Mesothelial cell of epicardium (in vitro differentiated cells): ENCODE data around the gene VPS52. TPM values are rescaled to one million over a fixed set of nuclear protein-coding genes. Genes with fewer than 3 reads are reported as not detected.
"Not testable (repeated sequence)": the region's sequence is repeated elsewhere in the genome, so short reads cannot be mapped to it uniquely, and the experiment has no call there.

Experiments used
- DNase-seq, 2 experiments: peaks; one replicate each; pipeline ENCODE4 v3.0.0; 2021; ENCODE audit warnings: low spot score in 2 of 2; ENCODE audit not compliant: unreplicated experiment in 2 of 2
- H3K27ac Mint-ChIP-seq: 2 replicates; pipeline ENCODE4 v1.8.0; 2021; ENCODE audit warnings: mixed read lengths
- H3K27me3 Mint-ChIP-seq: 2 replicates; pipeline ENCODE4 v1.8.0; 2021; ENCODE audit warnings: low read depth, mixed read lengths
- H3K36me3 Mint-ChIP-seq: 2 replicates; pipeline ENCODE4 v1.8.0; 2021; ENCODE audit warnings: mixed read lengths
- H3K4me1 Mint-ChIP-seq: 2 replicates; pipeline ENCODE4 v1.8.0; 2021; ENCODE audit warnings: mixed read lengths
- H3K4me3 Mint-ChIP-seq: 2 replicates; pipeline ENCODE4 v1.8.0; 2021; ENCODE audit warnings: mild to moderate bottlenecking, moderate library complexity, mixed read lengths
- H3K9me3 Mint-ChIP-seq: 2 replicates; pipeline ENCODE4 v1.8.0; 2021; ENCODE audit warnings: mixed read lengths
- CTCF ChIP-seq: fragments of 200-600 bp; sonication (generic); IDR thresholded peaks from one replicate; pipeline ENCODE4 v1.5.0; 2021; ENCODE audit warnings: antibody characterized with exemption; ENCODE audit not compliant: unreplicated experiment
- total RNA-seq: library from RNA; stranded (reverse); gene quantifications from 3 replicates; pipeline ENCODE4 v1.2.1, GENCODE V29; 2021

The VPS52 gene
- total RNA-seq, 1 donor from 2014 or later: 69.8 TPM

GRCh38 chr6:33278392-33278741 lies 6.7 kb upstream of the VPS52 start:
- no peak for TF ChIP-seq CTCF
- H3K9me3 Mint-ChIP-seq: no peaks in the 10 kb centered on the region
- H3K4me1 Mint-ChIP-seq: peaks cover 36% of the 10 kb centered on the region
- H3K27ac Mint-ChIP-seq: no peak overlapping the region
- no peaks in the 10 kb centered on the region for H3K27me3 Mint-ChIP-seq
- DNase-seq: no peak
- H3K36me3 Mint-ChIP-seq: peaks cover 15% of the 10 kb centered on the region
- peak overlapping the region; percentile 31 for H3K4me3 Mint-ChIP-seq

GRCh38 chr6:33277663-33278391 lies 6.2 kb upstream of the VPS52 start:
- no peak for DNase-seq
- peak overlapping the region; percentile 91 for H3K27ac Mint-ChIP-seq

GRCh38 chr6:33276864-33277662 lies 5.4 kb upstream of the VPS52 start, which contains the start of gene B3GALT4:
B3GALT4 (plus strand) TSS chr6:33277123; CDS start chr6:33277420, 297 bp downstream.
- peaks cover 48% of the 10 kb centered on the region for H3K4me1 Mint-ChIP-seq
- peaks cover 15% of the 10 kb centered on the region for H3K36me3 Mint-ChIP-seq
- peak; percentile 51 to 76 for DNase-seq
- TF ChIP-seq CTCF: peak; percentile 63
- H3K9me3 Mint-ChIP-seq: no peaks in the 10 kb centered on the region
- H3K4me3 Mint-ChIP-seq: peak within 1 kb of the TSS; percentile 81
- peak within 1 kb of the TSS; percentile 92 for H3K27ac Mint-ChIP-seq
- no peaks in the 10 kb centered on the region for H3K27me3 Mint-ChIP-seq

More at GRCh38 chr6:33277663-33278391, 6.2 kb upstream of the VPS52 start:
- Mint-ChIP-seq H3K27me3 (no peaks in the 10 kb centered on the region), H3K9me3 (no peaks in the 10 kb centered on the region), H3K36me3 (peaks cover 15% of the 10 kb centered on the region), H3K4me3 (peak overlapping the region; percentile 81), H3K4me1 (peaks cover 41% of the 10 kb centered on the region)
- TF ChIP-seq CTCF: no peak

GRCh38 chr6:33276581-33276863 lies 4.8 kb upstream of the VPS52 start:
- H3K9me3 Mint-ChIP-seq: no peaks in the 10 kb centered on the region
- H3K27me3 Mint-ChIP-seq: no peaks in the 10 kb centered on the region
- no peak for TF ChIP-seq CTCF
- peak overlapping the region; percentile 92 for H3K27ac Mint-ChIP-seq
- DNase-seq: no peak
- H3K36me3 Mint-ChIP-seq: peaks cover 15% of the 10 kb centered on the region
- H3K4me1 Mint-ChIP-seq: peaks cover 49% of the 10 kb centered on the region
- H3K4me3 Mint-ChIP-seq: peak overlapping the region; percentile 72

DNA sequence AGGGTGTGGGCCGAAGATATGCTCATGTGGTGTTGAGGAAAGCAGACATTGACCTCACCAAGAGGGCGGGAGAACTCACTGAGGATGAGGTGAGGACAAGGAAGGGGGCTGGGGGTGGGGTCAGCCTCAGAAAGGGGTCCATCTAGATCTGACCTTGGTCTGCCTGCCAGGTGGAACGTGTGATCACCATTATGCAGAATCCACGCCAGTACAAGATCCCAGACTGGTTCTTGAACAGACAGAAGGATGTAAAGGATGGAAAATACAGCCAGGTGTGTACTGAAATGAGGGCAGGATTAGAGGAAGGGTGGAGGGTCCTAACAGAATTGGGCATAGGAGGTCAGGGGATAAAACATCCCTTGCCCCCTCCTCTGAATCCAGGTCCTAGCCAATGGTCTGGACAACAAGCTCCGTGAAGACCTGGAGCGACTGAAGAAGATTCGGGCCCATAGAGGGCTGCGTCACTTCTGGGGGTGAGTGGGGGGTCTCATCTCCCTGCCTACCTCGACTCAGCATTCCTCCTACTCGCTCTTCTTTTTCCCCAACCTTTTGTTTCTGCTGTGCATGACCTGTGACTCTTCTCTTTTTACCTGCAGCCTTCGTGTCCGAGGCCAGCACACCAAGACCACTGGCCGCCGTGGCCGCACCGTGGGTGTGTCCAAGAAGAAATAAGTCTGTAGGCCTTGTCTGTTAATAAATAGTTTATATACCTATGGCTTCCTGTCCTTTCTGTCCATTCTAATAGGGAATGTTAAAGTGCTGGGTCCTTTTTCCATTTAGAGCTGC lies 4.3 kb upstream of the VPS52 start:
- peaks cover 52% of the 10 kb centered on the region for H3K4me1 Mint-ChIP-seq
- peak overlapping the region; percentile 72 for H3K4me3 Mint-ChIP-seq
- H3K36me3 Mint-ChIP-seq: peaks cover 15% of the 10 kb centered on the region
- not testable (repeated sequence) for H3K9me3 Mint-ChIP-seq, H3K27me3 Mint-ChIP-seq, DNase-seq
- H3K27ac Mint-ChIP-seq: peak overlapping the region; percentile 92
